GM19035 (cell line): Measurements from ENCODE around the gene YAE1.

Experiments
- ATAC-seq: cut with Tn5 transposase; IDR thresholded peaks from one replicate; pipeline ENCODE4 v1.9.1; 2021; ENCODE audit not compliant: unreplicated experiment

The YAE1 gene

DNA sequence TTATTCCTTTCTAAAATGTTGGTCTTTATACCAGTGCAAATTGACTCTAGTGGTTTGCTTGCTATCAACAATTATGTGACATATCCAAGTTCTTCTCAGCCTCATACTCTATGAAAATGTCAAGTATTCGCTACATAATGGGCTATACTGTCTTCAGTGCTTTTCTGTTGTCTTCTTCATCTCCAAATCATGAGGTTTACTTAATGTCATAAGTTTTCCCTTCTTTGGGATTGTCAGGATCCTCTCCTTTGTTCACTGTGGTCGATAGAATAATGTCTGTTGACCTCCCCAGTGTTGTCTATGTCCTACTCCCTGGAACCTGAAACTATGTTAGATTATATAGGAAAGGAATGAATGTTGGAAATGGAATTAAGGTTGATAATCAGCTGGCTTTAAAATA, 40.7 kb downstream of the YAE1 start:
- no peak for ATAC-seq

DNA sequence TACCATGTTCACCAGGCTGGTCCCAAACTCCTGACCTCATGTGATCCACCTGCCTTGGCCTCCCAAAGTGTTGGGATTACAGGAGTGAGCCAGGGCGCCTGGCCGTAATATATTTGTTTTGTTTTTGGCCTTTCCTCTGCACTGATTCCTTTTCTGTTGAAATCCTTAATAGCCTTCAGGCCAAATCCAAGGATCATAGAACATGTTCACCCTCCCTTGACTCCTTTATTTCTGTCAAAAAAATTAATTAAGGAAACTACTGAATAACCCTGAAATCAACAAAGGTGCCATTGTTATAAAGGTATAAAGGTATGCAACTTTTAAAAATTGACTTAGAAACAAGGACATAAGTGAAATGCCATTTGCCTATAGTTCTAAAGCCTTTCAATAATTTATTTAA, 41.7 kb downstream of the YAE1 start:
- no peak for ATAC-seq

DNA sequence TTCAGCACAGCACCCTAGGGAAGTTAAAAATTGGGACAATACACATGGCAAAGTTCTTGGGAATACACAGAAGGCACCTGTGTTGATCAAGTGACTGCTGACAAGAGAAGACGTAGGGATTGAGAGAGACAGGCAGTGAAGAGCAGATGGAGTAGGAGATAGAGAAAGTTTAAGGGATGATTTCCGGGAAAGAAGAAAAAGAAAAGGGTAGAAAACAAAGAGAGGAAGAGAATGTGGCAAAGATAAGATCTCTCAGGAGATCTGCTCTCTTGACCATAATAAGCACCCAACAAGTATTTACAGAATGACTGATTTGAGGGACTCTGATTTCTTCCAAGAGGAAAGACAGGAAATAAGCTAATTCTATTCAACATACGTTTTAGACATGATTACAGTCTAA, 42.1 kb downstream of the YAE1 start:
- ATAC-seq, result no peak

DNA sequence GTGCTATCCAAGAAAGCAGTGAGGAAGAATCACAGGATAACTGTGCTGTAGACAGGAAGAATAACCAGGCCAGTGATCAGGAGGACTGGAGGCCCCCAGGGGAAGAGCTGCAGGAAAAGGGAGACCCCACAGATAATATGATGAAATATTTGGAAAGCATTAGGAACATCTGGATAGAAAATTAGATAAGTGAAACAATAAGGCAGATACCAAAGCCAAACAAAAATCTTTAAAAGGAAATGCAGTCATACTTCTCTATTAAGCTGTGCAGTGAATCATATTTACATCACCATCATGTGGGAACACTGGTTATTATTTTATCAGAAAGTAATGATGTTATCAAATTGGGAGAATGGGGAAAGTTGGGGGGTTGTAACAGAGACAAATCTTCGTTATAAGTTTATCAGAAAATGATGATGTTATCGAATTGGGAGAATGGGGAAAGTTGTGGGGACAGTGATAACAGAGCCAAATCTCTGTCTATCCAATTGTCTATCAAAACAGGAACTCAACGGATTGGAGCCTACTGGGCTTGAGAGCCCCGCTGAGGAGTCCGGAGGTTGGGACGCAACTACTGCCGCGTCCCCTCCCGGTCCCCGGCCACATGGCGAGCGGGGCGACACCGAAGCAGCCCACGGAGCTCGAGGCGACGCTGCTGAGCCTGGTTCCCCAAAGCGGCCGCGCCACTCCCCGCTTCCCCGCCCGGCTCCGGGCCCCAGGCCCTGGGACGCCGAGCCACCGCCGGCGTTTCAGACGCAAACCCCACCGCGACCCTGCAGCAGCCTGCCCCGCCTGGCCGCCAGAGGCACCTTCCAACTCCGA, 43.1 kb downstream of the YAE1 start:
- peak; percentile 45 for ATAC-seq

DNA sequence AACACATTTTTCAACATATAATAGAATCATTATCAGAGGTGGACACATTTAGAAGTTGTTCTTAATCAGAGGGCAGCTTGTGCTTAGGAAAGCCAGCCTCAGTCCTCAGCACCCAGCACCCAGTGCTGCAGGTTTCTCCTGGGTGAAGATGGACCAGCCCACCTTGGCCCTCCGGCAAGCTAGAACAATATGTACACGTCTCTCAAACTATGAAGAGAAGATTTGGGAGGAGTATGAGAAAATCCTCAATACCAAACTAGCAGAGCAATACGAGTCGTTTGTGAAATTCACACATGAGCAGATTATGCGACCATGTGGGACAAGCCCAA, 43.7 kb downstream of the YAE1 start:
- ATAC-seq, result no peak

DNA sequence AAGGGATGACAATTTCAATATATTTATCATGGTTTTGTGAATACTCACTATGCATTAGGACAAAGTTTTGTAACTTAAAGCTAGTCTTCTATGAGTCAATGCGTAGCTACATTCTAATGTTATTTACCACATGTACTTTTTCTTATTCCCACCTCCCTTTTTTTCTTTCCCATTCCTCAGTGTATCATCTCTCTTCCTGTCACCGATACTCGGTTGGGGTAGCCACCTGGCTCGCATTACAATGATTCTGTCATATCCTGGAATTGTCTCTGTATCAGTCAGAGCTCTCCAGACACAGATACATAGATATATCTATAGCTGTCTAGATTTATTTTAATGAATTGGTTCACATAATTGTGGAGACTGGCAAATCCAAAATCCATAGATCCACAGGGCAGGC, 47.4 kb downstream of the YAE1 start:
- ATAC-seq, result no peak

DNA sequence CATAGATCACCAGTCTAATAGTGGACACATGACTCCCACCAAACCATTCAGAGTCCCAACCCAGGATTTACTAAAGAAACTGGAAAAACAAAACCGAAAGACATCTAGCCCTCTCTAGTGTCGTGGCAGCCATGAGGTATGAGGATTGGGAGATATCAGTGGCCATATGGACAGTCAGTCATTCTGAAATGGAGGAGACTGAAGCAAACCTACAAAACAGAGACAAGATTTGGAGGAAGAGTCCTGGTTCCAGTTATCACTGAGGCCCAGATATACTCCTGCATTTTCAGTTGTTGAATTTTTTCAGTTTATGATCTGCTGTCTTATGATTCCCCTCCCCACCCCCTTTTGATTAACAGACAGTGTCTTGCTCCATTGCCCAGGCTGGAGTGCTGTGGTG, 48.1 kb downstream of the YAE1 start:
- ATAC-seq, result no peak

DNA sequence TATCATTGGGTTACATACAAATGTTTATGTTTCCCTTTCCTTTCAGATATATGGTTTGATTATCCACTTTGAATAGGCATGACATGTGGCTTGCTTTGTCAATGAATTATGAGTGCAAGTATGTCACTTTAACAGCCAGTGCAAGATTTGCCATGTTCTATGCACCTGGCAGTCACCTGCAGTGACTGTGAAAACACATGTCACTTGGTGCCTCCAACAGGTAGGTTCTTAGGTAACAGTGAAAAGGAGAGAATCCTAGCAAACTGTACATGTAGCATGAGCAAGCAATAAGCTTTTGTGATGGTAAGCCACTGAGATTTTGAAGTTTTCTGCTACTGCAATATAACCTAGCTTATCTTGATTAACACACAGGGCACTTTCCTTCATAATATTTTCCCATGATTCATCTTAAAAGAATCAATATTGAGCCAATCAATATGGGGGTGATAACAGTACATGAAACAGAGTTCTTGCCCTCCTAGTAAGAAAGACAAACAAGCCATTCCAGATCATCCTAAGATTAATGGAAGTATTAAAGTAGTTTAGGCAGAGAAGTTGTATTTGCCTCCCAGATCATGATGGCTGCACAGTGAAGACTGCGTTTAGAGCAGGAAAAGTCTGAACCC, 49.3 kb downstream of the YAE1 start:
- no peak for ATAC-seq

DNA sequence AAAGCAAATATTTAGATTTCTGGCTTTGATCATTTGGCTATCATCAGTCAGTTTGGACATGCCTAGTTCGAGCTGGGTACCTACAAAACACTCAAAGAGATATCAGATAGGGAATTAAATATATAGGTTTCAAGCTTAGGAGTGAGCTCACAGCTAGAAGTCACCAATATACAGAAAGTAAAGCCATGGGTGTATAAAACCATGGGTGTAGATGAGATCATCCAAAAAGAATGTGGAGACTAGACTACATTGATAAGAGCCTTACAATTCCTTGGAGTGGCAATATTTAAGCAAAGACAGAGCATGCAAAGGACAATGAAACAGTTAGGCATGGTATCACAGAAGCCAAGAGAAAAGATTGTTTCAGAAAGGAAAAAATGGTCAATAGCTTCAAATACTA, 49.9 kb downstream of the YAE1 start:
- ATAC-seq, result no peak

DNA sequence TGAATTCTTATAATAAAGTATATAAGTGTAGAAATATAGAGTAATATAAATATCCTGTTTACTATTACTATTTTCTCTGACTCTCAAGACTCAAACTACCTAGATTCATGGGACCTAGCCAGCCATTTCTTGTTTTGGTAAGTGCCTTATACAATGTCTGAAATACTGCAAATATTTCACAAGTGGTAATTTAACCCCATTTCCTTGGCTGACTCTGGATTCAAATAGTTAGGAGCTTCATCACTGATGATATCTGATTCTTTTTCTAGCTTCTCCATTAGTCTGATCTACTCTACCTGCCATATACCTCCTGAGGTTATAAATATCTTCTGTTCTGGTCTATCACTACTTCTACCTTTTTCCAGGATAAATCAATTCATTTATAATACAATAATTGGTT, 50.8 kb downstream of the YAE1 start:
- ATAC-seq, result no peak

DNA sequence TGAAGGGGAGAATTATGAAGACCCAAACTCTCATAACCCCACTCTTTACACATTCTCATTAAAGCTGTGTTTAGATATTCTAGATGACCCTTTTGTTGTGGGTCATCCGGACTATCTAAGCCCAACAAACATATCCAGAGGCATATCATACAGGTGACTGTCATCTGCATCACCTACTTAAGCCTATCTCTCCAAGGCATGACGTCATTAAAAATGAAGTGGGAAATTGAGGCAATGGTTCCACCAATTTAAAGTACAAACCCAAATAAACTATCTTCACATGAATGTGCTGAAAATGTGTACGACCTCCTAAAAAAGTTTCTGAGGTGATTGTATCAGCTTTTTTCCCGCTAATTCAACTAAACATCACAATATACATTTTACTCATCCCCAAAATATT, 52.7 kb downstream of the YAE1 start:
- no peak for ATAC-seq

DNA sequence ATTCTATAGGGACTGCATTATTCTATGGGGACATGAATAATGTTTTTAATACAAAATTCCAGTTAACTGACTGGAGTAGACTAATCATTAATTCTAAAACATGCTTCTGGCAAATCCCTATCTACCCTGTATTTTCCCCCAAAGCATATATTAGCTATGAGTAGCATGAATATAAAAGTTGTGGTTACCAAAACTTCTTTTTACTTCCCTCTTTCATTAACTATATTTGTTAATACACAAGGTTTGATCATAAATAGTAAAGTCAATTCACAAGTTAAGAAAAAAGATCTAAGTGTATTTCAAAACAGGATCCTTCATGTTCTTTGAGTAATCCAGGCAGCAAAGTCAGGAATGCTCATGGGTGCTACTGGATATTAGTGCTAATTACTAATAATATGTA, 54.3 kb downstream of the YAE1 start:
- no peak for ATAC-seq

DNA sequence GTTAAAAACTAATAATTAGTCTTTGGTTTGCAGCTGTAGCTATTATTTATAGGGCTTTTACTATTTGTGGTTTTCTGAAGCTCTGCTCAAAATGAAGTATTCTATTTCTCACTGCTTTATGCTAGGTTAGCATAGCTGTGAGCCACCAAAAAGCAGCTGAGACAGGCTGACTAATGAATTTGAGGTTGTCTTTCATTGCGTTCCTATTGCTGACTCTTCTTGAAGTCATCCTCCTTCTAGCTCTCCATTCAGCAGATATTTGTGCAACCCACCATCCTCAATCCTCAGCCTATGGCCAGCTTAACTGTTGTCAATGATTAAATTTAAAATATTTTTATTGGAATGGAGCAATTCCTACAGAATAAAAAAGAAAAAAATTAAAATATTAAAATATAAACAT, 55.1 kb downstream of the YAE1 start:
- no peak for ATAC-seq

DNA sequence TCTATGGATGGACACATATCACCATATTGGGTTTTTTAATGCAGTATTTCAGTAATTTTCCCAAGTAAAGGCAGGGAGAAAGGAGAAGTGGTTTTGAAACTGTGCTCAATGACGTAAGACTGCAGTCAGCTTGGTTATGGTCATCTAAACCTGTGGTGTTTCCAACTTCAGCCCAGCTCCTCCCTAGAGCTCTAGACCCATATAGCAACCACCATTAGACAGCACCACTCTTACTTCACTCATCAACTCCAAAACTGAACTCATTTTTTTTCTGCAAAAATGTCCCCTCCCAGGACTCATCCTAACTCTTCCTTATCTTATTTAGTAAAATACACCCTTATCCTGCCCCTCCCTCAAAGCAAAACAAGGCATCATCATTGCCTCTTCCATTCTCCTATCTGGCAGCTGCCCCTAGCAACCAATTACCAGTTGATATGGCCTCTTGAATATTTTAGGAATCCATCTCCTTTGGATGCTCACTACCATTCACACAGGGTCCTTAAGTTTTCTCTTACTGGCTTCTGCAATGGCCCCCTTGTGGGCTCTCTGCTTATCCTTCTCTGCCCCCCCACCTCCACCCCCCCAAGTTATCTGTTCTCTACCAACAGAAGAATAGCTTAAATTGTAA, 55.7 kb downstream of the YAE1 start:
- no peak for ATAC-seq
